Measurements from ENCODE around the gene MCTS1.

Gene MCTS1

DNA sequence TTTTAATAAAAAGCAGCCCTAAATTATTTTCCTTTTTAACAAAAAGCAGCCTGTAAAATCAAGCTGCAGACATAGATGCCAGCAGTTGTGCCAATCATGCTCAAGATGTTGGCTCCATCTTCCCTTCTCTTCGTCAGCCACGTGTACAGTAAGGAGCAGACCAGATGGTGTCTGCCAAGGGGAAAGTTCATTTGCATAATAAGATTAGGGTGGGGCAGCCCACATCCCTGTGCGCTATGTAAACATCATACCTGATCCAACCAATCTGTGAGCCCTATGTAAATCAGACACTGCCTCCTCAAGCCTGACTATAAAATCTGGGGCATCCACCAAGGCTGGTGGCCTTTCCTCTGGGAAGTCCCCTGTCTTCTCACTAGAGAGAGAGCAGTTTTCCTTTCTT, 49.1 kb downstream of the MCTS1 start:
- POLR2A ChIA-PET: no interaction called here
- no peak for DNase-seq (ENCODE audit: extremely low spot score)
- CTCF ChIA-PET: interaction anchor here (1.6 to 2.0 kb wide), 2 partner anchors 11 to 14 kb away, joined by 3 to 7 read pairs; no protein-coding TSS in a partner anchor
- TF ChIP-seq, protein P1, sequence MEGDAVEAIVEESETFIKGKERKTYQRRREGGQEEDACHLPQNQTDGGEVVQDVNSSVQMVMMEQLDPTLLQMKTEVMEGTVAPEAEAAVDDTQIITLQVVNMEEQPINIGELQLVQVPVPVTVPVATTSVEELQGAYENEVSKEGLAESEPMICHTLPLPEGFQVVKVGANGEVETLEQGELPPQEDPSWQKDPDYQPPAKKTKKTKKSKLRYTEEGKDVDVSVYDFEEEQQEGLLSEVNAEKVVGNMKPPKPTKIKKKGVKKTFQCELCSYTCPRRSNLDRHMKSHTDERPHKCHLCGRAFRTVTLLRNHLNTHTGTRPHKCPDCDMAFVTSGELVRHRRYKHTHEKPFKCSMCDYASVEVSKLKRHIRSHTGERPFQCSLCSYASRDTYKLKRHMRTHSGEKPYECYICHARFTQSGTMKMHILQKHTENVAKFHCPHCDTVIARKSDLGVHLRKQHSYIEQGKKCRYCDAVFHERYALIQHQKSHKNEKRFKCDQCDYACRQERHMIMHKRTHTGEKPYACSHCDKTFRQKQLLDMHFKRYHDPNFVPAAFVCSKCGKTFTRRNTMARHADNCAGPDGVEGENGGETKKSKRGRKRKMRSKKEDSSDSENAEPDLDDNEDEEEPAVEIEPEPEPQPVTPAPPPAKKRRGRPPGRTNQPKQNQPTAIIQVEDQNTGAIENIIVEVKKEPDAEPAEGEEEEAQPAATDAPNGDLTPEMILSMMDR (IDR thresholded peaks at IDR 0.05; ENCODE audit: control extremely low read depth, extremely low read depth, low read depth, missing control alignments): no peak

DNA sequence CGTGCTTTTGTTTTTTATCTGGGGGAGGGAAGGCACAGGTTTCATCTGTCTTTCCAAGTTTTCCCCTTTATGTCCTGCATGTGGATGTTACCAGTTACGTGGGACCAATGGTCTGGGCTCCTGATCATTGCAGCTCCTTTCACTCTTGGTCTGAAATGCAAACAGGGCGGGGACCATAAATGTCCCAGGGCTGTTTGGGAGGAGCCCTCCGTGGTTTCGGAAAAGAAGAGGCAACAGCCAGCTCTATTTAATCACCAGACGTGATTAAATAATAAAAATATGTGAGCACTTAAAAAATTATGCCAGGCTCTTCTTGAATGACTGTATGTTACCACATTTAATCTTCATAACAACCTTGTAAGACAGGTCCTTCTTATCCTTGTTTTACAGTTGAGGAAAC, 56.7 kb downstream of the MCTS1 start:
- CTCF ChIA-PET: no interaction called here
- POLR2A ChIA-PET: no interaction called here
- TF ChIP-seq, protein P1 (IDR thresholded peaks at IDR 0.05; ENCODE audit: control extremely low read depth, extremely low read depth, low read depth, missing control alignments): no peak
- no peak for DNase-seq (ENCODE audit: extremely low spot score)
